ENCODE data around the gene AMBRA1. TPM values are rescaled to one million over a fixed set of nuclear protein-coding genes. Genes with fewer than 3 reads are reported as not detected.

The AMBRA1 gene
- total and polyA plus RNA-seq, 2 of the 8 experiments (the other 6 are each of a cell fraction or from before 2014, with no cell fraction given), result 14.2 to 37.4 TPM

DNA sequence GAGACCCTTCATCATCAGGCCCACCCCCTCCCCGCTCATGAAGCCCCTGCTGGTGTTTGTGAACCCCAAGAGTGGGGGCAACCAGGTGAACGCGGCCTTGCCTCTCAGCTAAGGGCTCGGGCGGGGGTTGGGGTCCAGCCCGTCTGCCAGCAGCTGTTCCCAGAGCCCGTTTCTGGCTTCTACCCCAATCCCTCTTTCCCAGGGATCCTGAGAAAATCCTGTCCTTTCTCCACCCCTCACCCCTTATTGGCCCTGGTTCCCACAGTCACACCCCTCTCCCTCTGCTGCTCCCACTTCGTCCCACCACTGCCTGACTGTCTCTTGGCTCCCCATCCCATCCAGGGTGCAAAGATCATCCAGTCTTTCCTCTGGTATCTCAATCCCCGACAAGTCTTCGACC lies 221.7 kb downstream of the AMBRA1 start (continued):
- TF ChIP-seq, protein P1, sequence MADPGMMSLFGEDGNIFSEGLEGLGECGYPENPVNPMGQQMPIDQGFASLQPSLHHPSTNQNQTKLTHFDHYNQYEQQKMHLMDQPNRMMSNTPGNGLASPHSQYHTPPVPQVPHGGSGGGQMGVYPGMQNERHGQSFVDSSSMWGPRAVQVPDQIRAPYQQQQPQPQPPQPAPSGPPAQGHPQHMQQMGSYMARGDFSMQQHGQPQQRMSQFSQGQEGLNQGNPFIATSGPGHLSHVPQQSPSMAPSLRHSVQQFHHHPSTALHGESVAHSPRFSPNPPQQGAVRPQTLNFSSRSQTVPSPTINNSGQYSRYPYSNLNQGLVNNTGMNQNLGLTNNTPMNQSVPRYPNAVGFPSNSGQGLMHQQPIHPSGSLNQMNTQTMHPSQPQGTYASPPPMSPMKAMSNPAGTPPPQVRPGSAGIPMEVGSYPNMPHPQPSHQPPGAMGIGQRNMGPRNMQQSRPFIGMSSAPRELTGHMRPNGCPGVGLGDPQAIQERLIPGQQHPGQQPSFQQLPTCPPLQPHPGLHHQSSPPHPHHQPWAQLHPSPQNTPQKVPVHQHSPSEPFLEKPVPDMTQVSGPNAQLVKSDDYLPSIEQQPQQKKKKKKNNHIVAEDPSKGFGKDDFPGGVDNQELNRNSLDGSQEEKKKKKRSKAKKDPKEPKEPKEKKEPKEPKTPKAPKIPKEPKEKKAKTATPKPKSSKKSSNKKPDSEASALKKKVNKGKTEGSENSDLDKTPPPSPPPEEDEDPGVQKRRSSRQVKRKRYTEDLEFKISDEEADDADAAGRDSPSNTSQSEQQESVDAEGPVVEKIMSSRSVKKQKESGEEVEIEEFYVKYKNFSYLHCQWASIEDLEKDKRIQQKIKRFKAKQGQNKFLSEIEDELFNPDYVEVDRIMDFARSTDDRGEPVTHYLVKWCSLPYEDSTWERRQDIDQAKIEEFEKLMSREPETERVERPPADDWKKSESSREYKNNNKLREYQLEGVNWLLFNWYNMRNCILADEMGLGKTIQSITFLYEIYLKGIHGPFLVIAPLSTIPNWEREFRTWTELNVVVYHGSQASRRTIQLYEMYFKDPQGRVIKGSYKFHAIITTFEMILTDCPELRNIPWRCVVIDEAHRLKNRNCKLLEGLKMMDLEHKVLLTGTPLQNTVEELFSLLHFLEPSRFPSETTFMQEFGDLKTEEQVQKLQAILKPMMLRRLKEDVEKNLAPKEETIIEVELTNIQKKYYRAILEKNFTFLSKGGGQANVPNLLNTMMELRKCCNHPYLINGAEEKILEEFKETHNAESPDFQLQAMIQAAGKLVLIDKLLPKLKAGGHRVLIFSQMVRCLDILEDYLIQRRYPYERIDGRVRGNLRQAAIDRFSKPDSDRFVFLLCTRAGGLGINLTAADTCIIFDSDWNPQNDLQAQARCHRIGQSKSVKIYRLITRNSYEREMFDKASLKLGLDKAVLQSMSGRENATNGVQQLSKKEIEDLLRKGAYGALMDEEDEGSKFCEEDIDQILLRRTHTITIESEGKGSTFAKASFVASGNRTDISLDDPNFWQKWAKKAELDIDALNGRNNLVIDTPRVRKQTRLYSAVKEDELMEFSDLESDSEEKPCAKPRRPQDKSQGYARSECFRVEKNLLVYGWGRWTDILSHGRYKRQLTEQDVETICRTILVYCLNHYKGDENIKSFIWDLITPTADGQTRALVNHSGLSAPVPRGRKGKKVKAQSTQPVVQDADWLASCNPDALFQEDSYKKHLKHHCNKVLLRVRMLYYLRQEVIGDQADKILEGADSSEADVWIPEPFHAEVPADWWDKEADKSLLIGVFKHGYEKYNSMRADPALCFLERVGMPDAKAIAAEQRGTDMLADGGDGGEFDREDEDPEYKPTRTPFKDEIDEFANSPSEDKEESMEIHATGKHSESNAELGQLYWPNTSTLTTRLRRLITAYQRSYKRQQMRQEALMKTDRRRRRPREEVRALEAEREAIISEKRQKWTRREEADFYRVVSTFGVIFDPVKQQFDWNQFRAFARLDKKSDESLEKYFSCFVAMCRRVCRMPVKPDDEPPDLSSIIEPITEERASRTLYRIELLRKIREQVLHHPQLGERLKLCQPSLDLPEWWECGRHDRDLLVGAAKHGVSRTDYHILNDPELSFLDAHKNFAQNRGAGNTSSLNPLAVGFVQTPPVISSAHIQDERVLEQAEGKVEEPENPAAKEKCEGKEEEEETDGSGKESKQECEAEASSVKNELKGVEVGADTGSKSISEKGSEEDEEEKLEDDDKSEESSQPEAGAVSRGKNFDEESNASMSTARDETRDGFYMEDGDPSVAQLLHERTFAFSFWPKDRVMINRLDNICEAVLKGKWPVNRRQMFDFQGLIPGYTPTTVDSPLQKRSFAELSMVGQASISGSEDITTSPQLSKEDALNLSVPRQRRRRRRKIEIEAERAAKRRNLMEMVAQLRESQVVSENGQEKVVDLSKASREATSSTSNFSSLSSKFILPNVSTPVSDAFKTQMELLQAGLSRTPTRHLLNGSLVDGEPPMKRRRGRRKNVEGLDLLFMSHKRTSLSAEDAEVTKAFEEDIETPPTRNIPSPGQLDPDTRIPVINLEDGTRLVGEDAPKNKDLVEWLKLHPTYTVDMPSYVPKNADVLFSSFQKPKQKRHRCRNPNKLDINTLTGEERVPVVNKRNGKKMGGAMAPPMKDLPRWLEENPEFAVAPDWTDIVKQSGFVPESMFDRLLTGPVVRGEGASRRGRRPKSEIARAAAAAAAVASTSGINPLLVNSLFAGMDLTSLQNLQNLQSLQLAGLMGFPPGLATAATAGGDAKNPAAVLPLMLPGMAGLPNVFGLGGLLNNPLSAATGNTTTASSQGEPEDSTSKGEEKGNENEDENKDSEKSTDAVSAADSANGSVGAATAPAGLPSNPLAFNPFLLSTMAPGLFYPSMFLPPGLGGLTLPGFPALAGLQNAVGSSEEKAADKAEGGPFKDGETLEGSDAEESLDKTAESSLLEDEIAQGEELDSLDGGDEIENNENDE (IDR thresholded peaks at IDR 0.05; ENCODE audit: insufficient replicate concordance, low read length), result no peak
- TF ChIP-seq POLR2A (IDR thresholded peaks at IDR 0.05; ENCODE audit: control extremely low read depth in 1 of 2, low read depth in 2 of 2, low read length in 2 of 2) (no peak), FOSL1 (IDR thresholded peaks at IDR 0.05; ENCODE audit: insufficient read depth, low read depth, low read length) (no peak), TBP (IDR thresholded peaks at IDR 0.05; ENCODE audit: low read depth, low read length) (no peak), SUZ12 (IDR thresholded peaks at IDR 0.05; ENCODE audit: low read length) (no peak), EP300 (IDR thresholded peaks at IDR 0.05; ENCODE audit: borderline replicate concordance in 1 of 2, low read depth in 2 of 2, low read length in 2 of 2) (no peak)
- TF ChIP-seq, protein P2, sequence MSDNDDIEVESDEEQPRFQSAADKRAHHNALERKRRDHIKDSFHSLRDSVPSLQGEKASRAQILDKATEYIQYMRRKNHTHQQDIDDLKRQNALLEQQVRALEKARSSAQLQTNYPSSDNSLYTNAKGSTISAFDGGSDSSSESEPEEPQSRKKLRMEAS (IDR thresholded peaks at IDR 0.05), result no peak
- TF ChIP-seq, protein P3, sequence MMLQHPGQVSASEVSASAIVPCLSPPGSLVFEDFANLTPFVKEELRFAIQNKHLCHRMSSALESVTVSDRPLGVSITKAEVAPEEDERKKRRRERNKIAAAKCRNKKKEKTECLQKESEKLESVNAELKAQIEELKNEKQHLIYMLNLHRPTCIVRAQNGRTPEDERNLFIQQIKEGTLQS (IDR thresholded peaks at IDR 0.05; ENCODE audit: insufficient read depth, low read depth, low read length), result no peak

Data from H1 (cell line).